Nephron progenitor cell (in vitro differentiated cells): Measurements from ENCODE around the gene DDR1.

Experiments
- DNase-seq: peaks from one replicate; pipeline ENCODE4 v3.0.0; 2021
- H3K27ac Mint-ChIP-seq: 2 replicates; pipeline ENCODE4 v1.8.0; 2021; ENCODE audit warnings: mild to moderate bottlenecking, moderate library complexity, mixed read lengths
- H3K27me3 Mint-ChIP-seq: 2 replicates; pipeline ENCODE4 v1.8.0; 2021; ENCODE audit warnings: mild to moderate bottlenecking, low read depth, mixed read lengths; ENCODE audit not compliant: poor library complexity
- H3K36me3 Mint-ChIP-seq: 2 replicates; pipeline ENCODE4 v1.8.0; 2021; ENCODE audit warnings: low read depth, mixed read lengths
- H3K4me1 Mint-ChIP-seq: 2 replicates; pipeline ENCODE4 v1.8.0; 2021; ENCODE audit warnings: mixed read lengths
- H3K4me3 Mint-ChIP-seq: 2 replicates; pipeline ENCODE4 v1.8.0; 2021; ENCODE audit warnings: mild to moderate bottlenecking, moderate library complexity, mixed read lengths
- H3K9me3 Mint-ChIP-seq: 2 replicates; pipeline ENCODE4 v1.8.0; 2021; ENCODE audit warnings: mild to moderate bottlenecking, moderate library complexity, mixed read lengths
- CTCF ChIP-seq: fragments of 200-600 bp; sonication (generic); IDR thresholded peaks from 2 replicates; pipeline ENCODE4 v1.5.0; 2021; ENCODE audit warnings: antibody characterized with exemption

DDR1 gene

GRCh38 chr6:30891450-30891723 lies 7.1 kb downstream of the DDR1 start:
- no peak for TF ChIP-seq CTCF
- H3K9me3 Mint-ChIP-seq, result no peaks in the 10 kb centered on the region
- no peak for DNase-seq
- H3K4me3 Mint-ChIP-seq, result no peak overlapping the region
- no peaks in the 10 kb centered on the region for H3K27me3 Mint-ChIP-seq
- peaks cover 48% of the 10 kb centered on the region for H3K36me3 Mint-ChIP-seq
- H3K4me1 Mint-ChIP-seq, result peaks cover 46% of the 10 kb centered on the region
- H3K27ac Mint-ChIP-seq, result no peak overlapping the region

GRCh38 chr6:30891816-30892538 lies 7.7 kb downstream of the DDR1 start:
- Mint-ChIP-seq H3K27ac (no peak overlapping the region), H3K36me3 (peaks cover 52% of the 10 kb centered on the region), H3K9me3 (no peaks in the 10 kb centered on the region), H3K4me1 (peaks cover 40% of the 10 kb centered on the region), H3K27me3 (no peaks in the 10 kb centered on the region), H3K4me3 (no peak overlapping the region)
- no peak for TF ChIP-seq CTCF
- DNase-seq, result no peak

- no peak overlapping the region for H3K4me3 Mint-ChIP-seq
- no peak for DNase-seq
- peaks cover 56% of the 10 kb centered on the region for H3K36me3 Mint-ChIP-seq
Observed at GRCh38 chr6:30893001-30893591, 8.8 kb downstream of the DDR1 start.

GRCh38 chr6:30893666-30894065 lies 9.3 kb downstream of the DDR1 start:
- H3K36me3 Mint-ChIP-seq, result peaks cover 58% of the 10 kb centered on the region

More at GRCh38 chr6:30893001-30893591, 8.8 kb downstream of the DDR1 start:
- H3K27me3 Mint-ChIP-seq, result no peaks in the 10 kb centered on the region
- peaks cover 29% of the 10 kb centered on the region for H3K4me1 Mint-ChIP-seq
- no peak overlapping the region for H3K27ac Mint-ChIP-seq
- no peak for TF ChIP-seq CTCF
- no peaks in the 10 kb centered on the region for H3K9me3 Mint-ChIP-seq

GRCh38 chr6:30894381-30894780 lies 10.1 kb downstream of the DDR1 start:
- DNase-seq, result no peak
- H3K9me3 Mint-ChIP-seq, result no peaks in the 10 kb centered on the region
- H3K27me3 Mint-ChIP-seq, result no peaks in the 10 kb centered on the region
- no peak for TF ChIP-seq CTCF
- peaks cover 22% of the 10 kb centered on the region for H3K4me1 Mint-ChIP-seq
- no peak overlapping the region for H3K27ac Mint-ChIP-seq
- H3K4me3 Mint-ChIP-seq, result no peak overlapping the region
- H3K36me3 Mint-ChIP-seq, result peaks cover 53% of the 10 kb centered on the region

More at GRCh38 chr6:30893666-30894065, 9.3 kb downstream of the DDR1 start:
- no peaks in the 10 kb centered on the region for H3K27me3 Mint-ChIP-seq
- no peaks in the 10 kb centered on the region for H3K9me3 Mint-ChIP-seq
- no peak for TF ChIP-seq CTCF
- DNase-seq, result no peak
- H3K4me1 Mint-ChIP-seq, result peaks cover 24% of the 10 kb centered on the region
- no peak overlapping the region for H3K27ac Mint-ChIP-seq
- H3K4me3 Mint-ChIP-seq, result no peak overlapping the region

DNA sequence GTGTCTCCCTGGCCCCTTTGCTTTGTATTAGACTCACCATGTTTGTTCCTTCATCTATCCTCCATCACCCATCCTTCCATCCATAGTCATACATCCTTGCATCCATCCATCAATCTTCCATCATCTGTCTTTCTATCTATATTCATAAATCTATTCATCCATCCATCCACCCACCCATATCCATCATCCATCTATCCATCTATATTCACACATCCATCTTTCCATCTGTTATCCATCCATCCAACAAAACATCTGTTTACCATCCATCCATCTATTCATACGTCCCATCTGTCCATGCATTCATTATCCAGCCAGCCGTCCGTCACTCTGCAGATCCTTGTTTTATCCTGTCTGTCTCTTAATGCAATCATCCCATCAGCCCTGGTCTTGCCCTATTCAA lies 10.6 kb downstream of the DDR1 start:
- H3K27ac Mint-ChIP-seq, result peak overlapping the region; percentile 17
- TF ChIP-seq CTCF, result no peak
- DNase-seq, result no peak
- peaks cover 52% of the 10 kb centered on the region for H3K36me3 Mint-ChIP-seq
- no peaks in the 10 kb centered on the region for H3K9me3 Mint-ChIP-seq
- H3K27me3 Mint-ChIP-seq, result no peaks in the 10 kb centered on the region
- no peak overlapping the region for H3K4me3 Mint-ChIP-seq
- peaks cover 18% of the 10 kb centered on the region for H3K4me1 Mint-ChIP-seq
